ENCODE measurements around the gene RPLP2.

DNA sequence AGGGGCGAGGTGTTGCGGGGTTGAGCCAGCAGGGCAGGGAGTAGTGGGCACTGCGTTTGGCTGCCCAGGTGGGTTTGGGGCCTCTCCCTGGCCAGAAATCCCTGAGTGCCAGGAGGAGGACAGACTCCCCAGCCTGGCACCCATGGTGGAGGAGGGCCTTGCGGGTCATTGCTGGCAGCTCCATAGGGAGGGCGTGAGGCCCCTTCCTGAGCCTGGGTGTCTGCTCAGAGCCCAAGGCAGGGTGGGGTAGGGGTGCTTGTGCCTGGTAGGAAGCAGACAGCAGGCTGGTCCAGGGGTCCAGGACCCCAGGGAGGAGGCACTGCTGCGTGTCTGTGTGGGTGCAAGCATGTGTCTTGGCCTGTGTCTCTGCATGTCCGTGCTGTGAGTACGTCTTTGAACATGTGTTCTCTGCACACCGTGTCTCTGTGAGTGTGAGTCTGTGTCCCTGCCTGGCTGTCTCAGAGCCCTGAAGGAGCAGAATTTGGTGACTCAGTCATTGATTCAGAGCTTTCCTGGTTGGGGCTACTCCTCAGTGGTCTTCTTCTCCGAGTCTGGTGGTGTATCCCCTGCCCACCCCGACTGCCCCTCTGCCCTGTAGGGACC lies 36.8 kb downstream of the RPLP2 start:
- TF ChIP-seq, protein P1, sequence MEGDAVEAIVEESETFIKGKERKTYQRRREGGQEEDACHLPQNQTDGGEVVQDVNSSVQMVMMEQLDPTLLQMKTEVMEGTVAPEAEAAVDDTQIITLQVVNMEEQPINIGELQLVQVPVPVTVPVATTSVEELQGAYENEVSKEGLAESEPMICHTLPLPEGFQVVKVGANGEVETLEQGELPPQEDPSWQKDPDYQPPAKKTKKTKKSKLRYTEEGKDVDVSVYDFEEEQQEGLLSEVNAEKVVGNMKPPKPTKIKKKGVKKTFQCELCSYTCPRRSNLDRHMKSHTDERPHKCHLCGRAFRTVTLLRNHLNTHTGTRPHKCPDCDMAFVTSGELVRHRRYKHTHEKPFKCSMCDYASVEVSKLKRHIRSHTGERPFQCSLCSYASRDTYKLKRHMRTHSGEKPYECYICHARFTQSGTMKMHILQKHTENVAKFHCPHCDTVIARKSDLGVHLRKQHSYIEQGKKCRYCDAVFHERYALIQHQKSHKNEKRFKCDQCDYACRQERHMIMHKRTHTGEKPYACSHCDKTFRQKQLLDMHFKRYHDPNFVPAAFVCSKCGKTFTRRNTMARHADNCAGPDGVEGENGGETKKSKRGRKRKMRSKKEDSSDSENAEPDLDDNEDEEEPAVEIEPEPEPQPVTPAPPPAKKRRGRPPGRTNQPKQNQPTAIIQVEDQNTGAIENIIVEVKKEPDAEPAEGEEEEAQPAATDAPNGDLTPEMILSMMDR (IDR thresholded peaks at IDR 0.05): no peak
- TF ChIP-seq POLR2AphosphoS5 (IDR thresholded peaks at IDR 0.05; ENCODE audit: low read depth, low read length): no peak
- TF ChIP-seq NFIC (IDR thresholded peaks at IDR 0.05; ENCODE audit: borderline replicate concordance): no peak
- TF ChIP-seq EP300 (IDR thresholded peaks at IDR 0.05; ENCODE audit: borderline replicate concordance in 1 of 2, low read depth in 1 of 2, low read length in 1 of 2): no peak
